ENCODE results near the gene ALG1L2.
"Not testable (repeated sequence)": the region's sequence is repeated elsewhere in the genome, so short reads cannot be mapped to it uniquely, and the experiment has no call there.

ALG1L2 gene

DNA sequence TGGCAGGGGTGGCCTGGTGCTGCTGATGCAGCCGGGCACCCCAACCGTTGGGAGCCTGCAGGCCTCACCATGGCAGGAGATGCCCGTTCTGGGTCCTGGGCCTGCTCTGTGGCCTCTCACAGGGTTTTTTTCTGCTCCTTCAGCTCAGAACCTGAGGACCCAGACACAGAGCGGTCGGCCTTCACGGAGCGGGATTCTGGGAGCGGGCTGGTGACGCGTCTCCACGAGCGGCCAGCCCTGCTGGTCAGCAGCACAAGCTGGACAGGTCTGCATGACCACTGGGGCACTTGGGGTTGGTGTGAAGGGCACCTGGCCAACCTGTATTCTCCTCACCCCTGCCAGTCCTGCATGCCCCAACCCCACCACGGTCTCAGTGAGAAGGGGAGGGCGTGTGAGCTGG lies 10.3 kb downstream of the ALG1L2 start:
- no peaks in the 10 kb centered on the region for H3K36me3 ChIP-seq (ENCODE audit: control insufficient read depth in 1 of 2, insufficient read depth in 2 of 2, low read depth in 1 of 2, low read length in 2 of 2)
- H3K4ac ChIP-seq (ENCODE audit: low read depth in 1 of 2, low read length in 2 of 2): no peak overlapping the region
- no peak overlapping the region for H3K27ac ChIP-seq (ENCODE audit: low read length, poor library complexity, severe bottlenecking)
- no peak overlapping the region for H2AK5ac ChIP-seq (ENCODE audit: low read length, severe bottlenecking)
- H3K79me1 ChIP-seq (replicated peaks; ENCODE audit: low read length, poor library complexity, severe bottlenecking): no peaks in the 10 kb centered on the region
- no peak overlapping the region for H3K23ac ChIP-seq (ENCODE audit: low read length in 2 of 2)
- H2BK15ac ChIP-seq (ENCODE audit: low read depth, poor library complexity, severe bottlenecking): no peak overlapping the region
- H3K4me2 ChIP-seq (ENCODE audit: low read length, poor library complexity, severe bottlenecking): no peak overlapping the region
- H3K18ac ChIP-seq (ENCODE audit: low read depth in 1 of 2, low read length in 2 of 2): no peak overlapping the region
- no peak overlapping the region for H3K9ac ChIP-seq (ENCODE audit: low read length)
- no peak overlapping the region for H2BK120ac ChIP-seq (ENCODE audit: low read depth, low read length)
- WGBS: 95% methylated on average over 12 of the region's 14 CpGs
- H3K9me3 ChIP-seq (ENCODE audit: control insufficient read depth, low read length): no peaks in the 10 kb centered on the region
- no peak overlapping the region for H4K8ac ChIP-seq (ENCODE audit: low read length)
- no peak overlapping the region for H3K4me3 ChIP-seq (ENCODE audit: insufficient read depth in 1 of 2, low read depth in 1 of 2, low read length in 2 of 2)
- no peak overlapping the region for H2BK12ac ChIP-seq (ENCODE audit: low read length in 2 of 2)
- DNase-seq: no peak
- H2BK5ac ChIP-seq (ENCODE audit: low read depth, low read length, poor library complexity, severe bottlenecking): no peak overlapping the region
- H3K14ac ChIP-seq (ENCODE audit: low read length in 2 of 2): no peak overlapping the region
- H3K4me1 ChIP-seq (ENCODE audit: control insufficient read depth, insufficient read depth, low read depth, low read length): no peaks in the 10 kb centered on the region
- no peak overlapping the region for H2AFZ ChIP-seq (ENCODE audit: low read depth, low read length)
- H4K91ac ChIP-seq (ENCODE audit: low read length): no peak overlapping the region
- no peaks in the 10 kb centered on the region for H3K27me3 ChIP-seq (ENCODE audit: control insufficient read depth in 1 of 2, insufficient read depth in 1 of 2, low read length in 2 of 2)

DNA sequence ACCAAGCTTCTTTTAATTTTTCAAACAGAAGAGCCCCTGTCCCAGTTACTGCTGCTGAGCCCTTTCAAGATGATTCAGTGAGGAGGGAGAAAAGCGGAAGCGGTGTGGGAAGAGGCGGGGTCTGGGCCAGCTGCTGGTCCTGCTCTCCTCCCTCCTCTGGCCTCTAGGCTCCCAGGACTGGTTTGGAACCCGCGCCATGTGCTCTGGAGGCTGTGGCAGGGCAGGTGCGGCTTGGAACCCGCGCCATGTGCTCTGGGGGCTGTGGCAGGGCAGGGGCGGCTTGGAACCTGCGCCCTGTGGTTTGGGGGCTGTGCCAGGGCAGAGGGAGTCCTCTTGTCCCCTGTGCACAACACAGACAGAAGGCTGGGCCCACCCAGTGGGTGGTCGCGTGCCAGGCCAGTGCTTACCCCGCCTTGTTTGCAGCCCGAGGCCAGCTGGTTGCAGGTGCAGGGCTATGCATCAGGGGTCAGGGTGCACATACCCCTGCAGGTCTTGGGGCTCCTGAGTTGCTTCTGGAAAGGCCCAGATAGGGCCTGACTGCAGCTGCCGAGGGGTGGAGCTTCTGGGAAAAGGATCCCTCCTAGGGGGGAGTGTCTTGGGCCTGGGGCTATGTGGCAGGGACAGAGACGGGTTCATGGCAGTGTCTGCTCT lies 12.2 kb downstream of the ALG1L2 start:
- no peaks in the 10 kb centered on the region for H3K9me3 ChIP-seq (ENCODE audit: control insufficient read depth, low read length)
- H2BK15ac ChIP-seq (ENCODE audit: low read depth, poor library complexity, severe bottlenecking): no peak overlapping the region
- 82% methylated on average over 14 of the region's 16 CpGs for WGBS
- no peak overlapping the region for H3K4me3 ChIP-seq (ENCODE audit: insufficient read depth in 1 of 2, low read depth in 1 of 2, low read length in 2 of 2)
- H3K14ac ChIP-seq (ENCODE audit: low read length in 2 of 2): peak overlapping the region in 1 of 2 experiments; percentile 6
- H2BK12ac ChIP-seq (ENCODE audit: low read length in 2 of 2): no peak overlapping the region
- H2BK5ac ChIP-seq (ENCODE audit: low read depth, low read length, poor library complexity, severe bottlenecking): no peak overlapping the region
- no peaks in the 10 kb centered on the region for H3K4me1 ChIP-seq (ENCODE audit: control insufficient read depth, insufficient read depth, low read depth, low read length)
- H3K9ac ChIP-seq (ENCODE audit: low read length): no peak overlapping the region
- H3K27me3 ChIP-seq (ENCODE audit: control insufficient read depth in 1 of 2, insufficient read depth in 1 of 2, low read length in 2 of 2): no peaks in the 10 kb centered on the region
- no peaks in the 10 kb centered on the region for H3K79me1 ChIP-seq (replicated peaks; ENCODE audit: low read length, poor library complexity, severe bottlenecking)
- H3K27ac ChIP-seq (ENCODE audit: low read length, poor library complexity, severe bottlenecking): no peak overlapping the region
- no peak overlapping the region for H3K23ac ChIP-seq (ENCODE audit: low read length in 2 of 2)
- H4K8ac ChIP-seq (ENCODE audit: low read length): no peak overlapping the region
- H2AK5ac ChIP-seq (ENCODE audit: low read length, severe bottlenecking): no peak overlapping the region
- no peak overlapping the region for H3K18ac ChIP-seq (ENCODE audit: low read depth in 1 of 2, low read length in 2 of 2)
- H3K36me3 ChIP-seq (ENCODE audit: control insufficient read depth in 1 of 2, insufficient read depth in 2 of 2, low read depth in 1 of 2, low read length in 2 of 2): no peaks in the 10 kb centered on the region
- no peak overlapping the region for H2BK120ac ChIP-seq (ENCODE audit: low read depth, low read length)
- H4K91ac ChIP-seq (ENCODE audit: low read length): no peak overlapping the region
- DNase-seq: no peak
- H3K4me2 ChIP-seq (ENCODE audit: low read length, poor library complexity, severe bottlenecking): no peak overlapping the region
- no peak overlapping the region for H2AFZ ChIP-seq (ENCODE audit: low read depth, low read length)
- H3K4ac ChIP-seq (ENCODE audit: low read depth in 1 of 2, low read length in 2 of 2): no peak overlapping the region

DNA sequence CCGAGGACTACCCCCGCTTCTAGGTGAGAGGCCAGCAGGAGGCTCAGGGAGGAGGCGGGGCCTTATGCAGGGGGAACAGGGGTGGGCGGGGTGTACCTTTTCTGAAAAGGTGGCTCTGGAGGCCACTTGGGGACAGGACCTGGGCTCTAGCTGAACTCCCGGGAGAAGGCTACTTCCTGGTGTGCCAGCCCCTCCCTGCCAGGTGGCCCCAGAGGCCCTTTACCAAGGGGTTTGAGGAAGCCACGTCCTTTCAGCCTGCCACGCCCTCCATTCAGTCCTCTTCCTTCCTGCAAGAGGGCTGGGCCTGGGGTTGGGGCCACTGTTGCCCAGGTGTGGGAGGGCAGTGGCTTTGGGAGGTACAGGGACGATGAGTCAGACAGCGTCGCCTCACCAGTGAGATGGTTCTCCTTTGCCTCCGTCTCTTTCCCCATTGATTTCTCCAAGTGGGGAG lies 12.9 kb downstream of the ALG1L2 start:
- H2BK5ac ChIP-seq (ENCODE audit: low read depth, low read length, poor library complexity, severe bottlenecking); H3K9ac ChIP-seq (ENCODE audit: low read length); H2BK15ac ChIP-seq (ENCODE audit: low read depth, poor library complexity, severe bottlenecking); H3K4me1 ChIP-seq (ENCODE audit: control insufficient read depth, insufficient read depth, low read depth, low read length); H3K27ac ChIP-seq (ENCODE audit: low read length, poor library complexity, severe bottlenecking); H2BK120ac ChIP-seq (ENCODE audit: low read depth, low read length); DNase-seq; H3K36me3 ChIP-seq (ENCODE audit: control insufficient read depth in 1 of 2, insufficient read depth in 2 of 2, low read depth in 1 of 2, low read length in 2 of 2); H3K14ac ChIP-seq (ENCODE audit: low read length in 2 of 2); H3K4me2 ChIP-seq (ENCODE audit: low read length, poor library complexity, severe bottlenecking); H3K79me1 ChIP-seq (replicated peaks; ENCODE audit: low read length, poor library complexity, severe bottlenecking); H4K91ac ChIP-seq (ENCODE audit: low read length); H2AFZ ChIP-seq (ENCODE audit: low read depth, low read length); H3K23ac ChIP-seq (ENCODE audit: low read length in 2 of 2); H3K18ac ChIP-seq (ENCODE audit: low read depth in 1 of 2, low read length in 2 of 2); H3K4me3 ChIP-seq (ENCODE audit: insufficient read depth in 1 of 2, low read depth in 1 of 2, low read length in 2 of 2); H3K4ac ChIP-seq (ENCODE audit: low read depth in 1 of 2, low read length in 2 of 2); H2AK5ac ChIP-seq (ENCODE audit: low read length, severe bottlenecking); H2BK12ac ChIP-seq (ENCODE audit: low read length in 2 of 2); H4K8ac ChIP-seq (ENCODE audit: low read length); H3K27me3 ChIP-seq (ENCODE audit: control insufficient read depth in 1 of 2, insufficient read depth in 1 of 2, low read length in 2 of 2); H3K9me3 ChIP-seq (ENCODE audit: control insufficient read depth, low read length): not testable (repeated sequence)
- 80% methylated on average over 6 of the region's 11 CpGs for WGBS

DNA sequence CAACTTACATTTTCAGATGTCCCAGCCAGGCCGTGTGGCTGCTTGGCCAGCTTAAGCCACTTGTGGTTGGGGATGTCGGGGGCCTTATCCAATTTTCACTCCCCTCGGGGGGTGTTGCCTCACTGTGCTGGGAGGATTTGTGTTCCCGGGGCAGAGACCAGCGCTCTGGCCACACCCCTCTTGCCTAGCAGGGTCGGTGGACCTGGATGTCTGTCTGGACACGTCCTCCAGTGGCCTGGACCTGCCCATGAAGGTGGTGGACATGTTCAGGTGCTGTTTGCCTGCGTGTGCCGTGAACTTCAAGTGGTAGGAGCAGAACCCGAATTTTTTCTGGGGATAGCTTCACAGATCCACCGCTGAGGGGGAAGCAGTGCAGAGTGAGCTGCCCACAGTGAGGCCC lies 14.2 kb downstream of the ALG1L2 start:
- H3K18ac ChIP-seq (ENCODE audit: low read depth in 1 of 2, low read length in 2 of 2); H2BK15ac ChIP-seq (ENCODE audit: low read depth, poor library complexity, severe bottlenecking); H3K14ac ChIP-seq (ENCODE audit: low read length in 2 of 2); H3K79me1 ChIP-seq (replicated peaks; ENCODE audit: low read length, poor library complexity, severe bottlenecking); H2AK5ac ChIP-seq (ENCODE audit: low read length, severe bottlenecking); H3K27ac ChIP-seq (ENCODE audit: low read length, poor library complexity, severe bottlenecking); DNase-seq; H3K9me3 ChIP-seq (ENCODE audit: control insufficient read depth, low read length); H2BK5ac ChIP-seq (ENCODE audit: low read depth, low read length, poor library complexity, severe bottlenecking); H3K36me3 ChIP-seq (ENCODE audit: control insufficient read depth in 1 of 2, insufficient read depth in 2 of 2, low read depth in 1 of 2, low read length in 2 of 2); H3K23ac ChIP-seq (ENCODE audit: low read length in 2 of 2); H2BK12ac ChIP-seq (ENCODE audit: low read length in 2 of 2); H3K4me1 ChIP-seq (ENCODE audit: control insufficient read depth, insufficient read depth, low read depth, low read length); H4K8ac ChIP-seq (ENCODE audit: low read length); H2BK120ac ChIP-seq (ENCODE audit: low read depth, low read length); H3K4me2 ChIP-seq (ENCODE audit: low read length, poor library complexity, severe bottlenecking); H3K27me3 ChIP-seq (ENCODE audit: control insufficient read depth in 1 of 2, insufficient read depth in 1 of 2, low read length in 2 of 2); H2AFZ ChIP-seq (ENCODE audit: low read depth, low read length); H4K91ac ChIP-seq (ENCODE audit: low read length); H3K4ac ChIP-seq (ENCODE audit: low read depth in 1 of 2, low read length in 2 of 2): not testable (repeated sequence)
- WGBS: 72% methylated on average over 9 of the region's 11 CpGs
- peak overlapping the region; percentile 51 for H3K9ac ChIP-seq (ENCODE audit: low read length)
- peak overlapping the region in 1 of 2 experiments; percentile 60 for H3K4me3 ChIP-seq (ENCODE audit: insufficient read depth in 1 of 2, low read depth in 1 of 2, low read length in 2 of 2)

Measured in mesenchymal stem cell (in vitro differentiated cells and primary cell).